Testis (tissue), 3 donors: Measurements from ENCODE around the gene ASTL. TPM values are rescaled to one million over a fixed set of nuclear protein-coding genes. Genes with fewer than 3 reads are reported as not detected.
"Not testable (repeated sequence)": the region's sequence is repeated elsewhere in the genome, so short reads cannot be mapped to it uniquely, and the experiment has no call there.

ENCODE experiments used
- DNase-seq: peaks from one replicate; pipeline ENCODE4 v3.0.0-alpha.2; 2019
- H3K27ac ChIP-seq, 2 donors: fragments of 200-600 bp; sonication (generic); one replicate each; pipeline ENCODE4 v1.5.1; 2019
- H3K27me3 ChIP-seq: fragments of 200-600 bp; sonication (generic); one replicate; pipeline ENCODE4 v1.5.1; 2019
- H3K36me3 ChIP-seq: fragments of 200-600 bp; sonication (generic); one replicate; pipeline ENCODE4 v1.5.1; 2017; ENCODE audit warnings: low read depth; ENCODE audit errors: missing control alignments
- H3K4me1 ChIP-seq: fragments of 200-600 bp; sonication (generic); one replicate; pipeline ENCODE4 v1.5.1; 2019
- H3K4me3 ChIP-seq, 2 donors: fragments of 200-600 bp; sonication (generic); one replicate each; pipeline ENCODE4 v1.5.1; 2017 to 2019
- H3K9me3 ChIP-seq: fragments of 200-600 bp; sonication (generic); one replicate; pipeline ENCODE4 v1.5.1; 2017
- POLR2A ChIP-seq: fragments of 450-650 bp; IDR thresholded peaks from one replicate; pipeline ENCODE4 v1.6.1; 2017; ENCODE audit warnings: antibody characterized with exemption, mild to moderate bottlenecking, moderate library complexity
- WGBS, 2 donors: methylation state at CpG; one replicate each; pipeline ENCODE4 v1.1.5; 2018; 5-methylcytosine and 5-hydroxymethylcytosine counted together
- intact Hi-C: fragments of 100-400 bp; cut with DNase I; formaldehyde crosslinking; loops from one replicate; pipeline ENCODE4 v1.15.1; 2023; ENCODE audit warnings: low total_unique reads
- polyA plus RNA-seq: library from polyadenylated mRNA; stranded (reverse); fragments of 350-450 nt; fragmentation: Illumina TruSeq; extraction: RNeasy Lipid Tissue Mini Kit (QIAGEN cat#74804); gene quantifications from one replicate; pipeline ENCODE4 v1.2.3, GENCODE V29; 2014; ENCODE audit warnings: low read depth, low replicate concordance; ENCODE audit not compliant: insufficient read depth
- total RNA-seq, 2 donors: library from RNA; depleted of rRNA; stranded (reverse); fragments of >200 nt; gene quantifications; one replicate each; pipeline ENCODE4 v1.2.3, GENCODE V29; 2016
- TF ChIP-seq, protein P1 (sequence below), 3 experiments: fragments of 450-650 bp in 2 of 3; fragments of 200-600 bp in 1 of 3; sonication (generic) in 1 of 3; IDR thresholded peaks; one replicate each; pipeline ENCODE4 v1.5.1; 2016 to 2019; ENCODE audit warnings: antibody characterized with exemption in 3 of 3, mild to moderate bottlenecking in 2 of 3, moderate library complexity in 1 of 3

The ASTL gene
- total and polyA plus RNA-seq, 3 donors from 2014 or later: 0.58 to 1.6 (median 0.87) TPM

DNA sequence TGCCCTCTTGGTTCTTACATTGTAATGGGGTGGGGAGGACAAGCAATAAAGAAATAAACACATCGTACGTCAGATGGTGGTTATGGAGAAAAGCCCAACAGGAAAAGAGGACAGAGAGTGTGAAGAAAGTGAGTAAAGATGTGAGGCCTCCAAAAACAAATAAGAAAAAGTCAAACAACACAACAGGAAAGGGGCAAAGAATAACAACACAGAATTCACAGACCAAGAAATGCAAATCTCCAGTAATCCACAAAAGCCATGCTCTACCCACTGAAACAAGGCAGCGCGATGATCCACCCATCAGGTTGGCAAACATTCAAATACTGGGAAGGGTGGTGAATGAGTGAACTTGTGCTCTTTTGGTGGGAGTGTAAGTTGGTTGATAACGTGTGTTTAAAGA lies 23.6 kb upstream of the ASTL start:
- Histone ChIP-seq H3K9me3 (no peaks in the 10 kb centered on the region), H3K4me1 (peaks cover 14% of the 10 kb centered on the region), H3K27ac (no peak overlapping the region), H3K36me3 (no peaks in the 10 kb centered on the region), H3K27me3 (no peaks in the 10 kb centered on the region), H3K4me3 (no peak overlapping the region)
- WGBS, 2 donors: 57 to 69% methylated on average over 5 of the region's 5 CpGs
- no peak for DNase-seq
- no peak for TF ChIP-seq POLR2A
- TF ChIP-seq, protein P1, sequence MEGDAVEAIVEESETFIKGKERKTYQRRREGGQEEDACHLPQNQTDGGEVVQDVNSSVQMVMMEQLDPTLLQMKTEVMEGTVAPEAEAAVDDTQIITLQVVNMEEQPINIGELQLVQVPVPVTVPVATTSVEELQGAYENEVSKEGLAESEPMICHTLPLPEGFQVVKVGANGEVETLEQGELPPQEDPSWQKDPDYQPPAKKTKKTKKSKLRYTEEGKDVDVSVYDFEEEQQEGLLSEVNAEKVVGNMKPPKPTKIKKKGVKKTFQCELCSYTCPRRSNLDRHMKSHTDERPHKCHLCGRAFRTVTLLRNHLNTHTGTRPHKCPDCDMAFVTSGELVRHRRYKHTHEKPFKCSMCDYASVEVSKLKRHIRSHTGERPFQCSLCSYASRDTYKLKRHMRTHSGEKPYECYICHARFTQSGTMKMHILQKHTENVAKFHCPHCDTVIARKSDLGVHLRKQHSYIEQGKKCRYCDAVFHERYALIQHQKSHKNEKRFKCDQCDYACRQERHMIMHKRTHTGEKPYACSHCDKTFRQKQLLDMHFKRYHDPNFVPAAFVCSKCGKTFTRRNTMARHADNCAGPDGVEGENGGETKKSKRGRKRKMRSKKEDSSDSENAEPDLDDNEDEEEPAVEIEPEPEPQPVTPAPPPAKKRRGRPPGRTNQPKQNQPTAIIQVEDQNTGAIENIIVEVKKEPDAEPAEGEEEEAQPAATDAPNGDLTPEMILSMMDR (IDR thresholded peaks at IDR 0.05): no peak
- intact Hi-C loops: no loop called here

DNA sequence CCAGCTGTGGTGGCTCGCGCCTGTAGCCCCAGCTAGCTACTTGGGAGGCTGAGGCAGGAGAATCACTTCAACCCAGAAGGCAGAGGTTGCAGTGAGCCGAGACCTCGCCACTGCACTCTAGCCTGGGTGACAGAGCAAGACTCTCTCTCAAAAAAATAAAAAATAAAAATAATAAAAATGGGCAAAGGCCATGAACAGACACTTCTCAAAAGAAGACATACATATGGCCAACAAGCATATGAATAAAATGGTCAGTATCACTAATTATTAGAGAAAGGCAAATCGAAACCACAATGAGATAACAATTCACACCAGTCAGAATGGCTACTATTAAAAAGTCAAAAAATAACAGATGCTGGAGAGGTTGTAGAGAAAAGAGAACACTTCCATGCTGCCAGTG lies 22.1 kb upstream of the ASTL start:
- H3K9me3 ChIP-seq, H3K36me3 ChIP-seq, H3K4me3 ChIP-seq, DNase-seq, intact Hi-C loops, H3K27me3 ChIP-seq, H3K27ac ChIP-seq: not testable (repeated sequence)
- WGBS, 2 donors: 90 to 95% methylated on average over 5 of the region's 5 CpGs
- H3K4me1 ChIP-seq: peaks cover 14% of the 10 kb centered on the region

DNA sequence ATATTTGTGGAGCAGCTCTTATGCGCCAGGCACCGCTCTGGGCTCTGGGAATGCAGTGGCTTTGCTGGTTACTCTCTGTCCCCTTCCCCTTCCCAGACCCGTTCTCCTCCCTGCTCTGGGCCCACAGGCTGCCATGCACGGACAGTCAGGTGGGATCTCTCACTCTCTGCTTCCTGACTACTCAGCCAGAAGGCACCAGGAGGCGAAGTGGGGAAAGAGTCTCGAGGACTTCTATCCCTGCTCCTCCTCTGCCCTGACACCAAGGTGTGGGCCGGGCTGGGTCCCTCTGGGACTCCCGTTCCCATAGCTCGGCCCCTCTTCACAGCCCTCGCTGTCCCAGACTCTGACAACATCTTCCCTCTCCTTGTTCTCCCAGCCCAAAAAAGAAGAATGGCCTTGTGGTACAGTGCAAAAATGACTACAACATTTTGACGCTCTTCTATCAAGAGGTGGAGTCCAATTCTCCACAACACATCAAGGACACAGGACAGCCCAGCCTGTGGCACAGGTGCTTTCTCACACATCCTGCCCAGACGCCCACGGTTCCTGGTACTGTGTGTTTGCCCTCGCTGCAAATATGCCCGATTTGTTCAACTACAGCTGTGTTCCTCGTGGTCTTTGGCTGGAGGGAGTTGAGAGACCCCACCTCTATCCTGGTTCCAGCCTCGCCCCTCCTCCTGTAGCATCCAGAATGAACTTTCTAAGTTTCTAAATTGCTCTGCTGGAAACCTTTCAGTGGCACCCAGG lies 21.0 kb upstream of the ASTL start:
- H3K27ac ChIP-seq: no peak overlapping the region
- H3K4me1 ChIP-seq: peaks cover 14% of the 10 kb centered on the region
- intact Hi-C loops: no loop called here
- H3K36me3 ChIP-seq: no peaks in the 10 kb centered on the region
- H3K4me3 ChIP-seq: no peak overlapping the region
- no peaks in the 10 kb centered on the region for H3K27me3 ChIP-seq
- TF ChIP-seq POLR2A: no peak
- TF ChIP-seq, protein P1 (IDR thresholded peaks at IDR 0.05): no peak
- WGBS, 2 donors: 85 to 88% methylated on average over 17 of the region's 17 CpGs
- no peak for DNase-seq
- no peaks in the 10 kb centered on the region for H3K9me3 ChIP-seq

DNA sequence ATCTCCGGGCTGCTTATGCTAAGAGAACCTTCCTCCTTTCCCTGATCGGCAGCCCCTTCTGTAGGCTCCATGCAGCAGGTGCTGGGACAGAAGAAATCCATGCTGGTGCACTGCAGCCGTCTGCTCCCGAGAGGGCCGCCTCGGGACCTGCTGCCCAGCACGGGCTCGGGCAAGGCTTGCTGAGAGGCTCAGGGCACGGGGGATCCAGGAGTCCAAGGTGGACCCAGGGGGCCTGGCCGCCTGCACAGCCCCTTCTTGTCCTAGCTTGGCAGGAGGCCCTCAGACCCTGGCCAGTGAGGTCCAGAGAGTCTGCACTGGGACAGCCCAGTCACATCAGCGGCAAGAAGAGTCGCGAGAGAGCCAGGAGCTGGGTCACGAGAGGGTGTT lies 20.2 kb upstream of the ASTL start:
- Histone ChIP-seq H3K4me3 (no peak overlapping the region), H3K9me3 (no peaks in the 10 kb centered on the region), H3K27me3 (no peaks in the 10 kb centered on the region), H3K36me3 (no peaks in the 10 kb centered on the region), H3K4me1 (peaks cover 6% of the 10 kb centered on the region), H3K27ac (no peak overlapping the region)
- 58 to 87% methylated on average over 2 to 9 of the region's 14 CpGs for WGBS, 2 donors
- TF ChIP-seq, protein P1 (IDR thresholded peaks at IDR 0.05): no peak
- TF ChIP-seq POLR2A: no peak
- no peak for DNase-seq
- intact Hi-C loops: no loop called here

DNA sequence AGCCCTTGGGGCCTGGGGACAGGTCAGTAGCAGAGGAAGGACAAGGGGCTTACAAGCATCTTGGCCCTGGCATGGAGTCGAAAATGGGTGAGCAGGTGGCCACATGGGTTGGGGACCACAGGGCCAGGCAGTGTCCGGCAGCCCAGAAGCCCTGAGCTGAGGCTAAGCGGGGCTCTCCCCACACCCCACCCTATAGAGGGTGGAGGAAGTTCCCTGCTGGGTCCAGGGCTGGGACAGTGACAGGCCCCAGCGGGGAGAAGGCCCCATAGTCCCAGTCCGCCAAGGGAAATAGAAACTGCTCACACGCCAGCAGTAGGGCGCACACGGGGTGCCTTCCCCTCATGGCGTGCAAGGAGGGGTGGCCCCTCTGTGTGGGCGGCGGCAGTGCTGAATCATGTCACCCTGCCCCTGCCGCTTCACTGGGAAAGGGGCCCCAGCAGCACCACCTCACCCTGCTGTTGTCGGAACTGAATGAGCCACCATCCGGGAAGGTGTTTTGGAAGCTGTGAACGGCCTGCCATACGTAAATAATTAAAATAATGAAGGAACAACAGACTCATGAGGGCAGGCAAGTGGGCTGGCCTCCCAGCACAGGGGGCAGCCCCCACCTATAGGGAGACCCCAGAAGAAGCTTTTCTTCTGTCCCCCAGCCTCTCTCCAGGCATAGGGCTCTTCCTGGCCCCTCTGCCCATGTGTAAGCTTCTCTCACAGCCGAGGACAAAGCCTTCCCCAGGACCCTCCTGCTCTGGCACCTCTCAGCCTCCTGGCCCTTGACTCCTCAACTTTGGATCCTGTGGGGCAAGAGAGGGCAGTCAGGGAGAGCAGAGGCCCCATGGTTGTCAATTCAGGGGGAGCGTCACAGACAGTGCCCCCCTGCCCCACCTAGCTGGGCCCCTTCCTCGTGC lies 19.6 kb upstream of the ASTL start:
- intact Hi-C loops: no loop called here
- no peak for DNase-seq
- TF ChIP-seq, protein P1 (IDR thresholded peaks at IDR 0.05): no peak
- no peak for TF ChIP-seq POLR2A
- Histone ChIP-seq H3K4me1 (no peaks in the 10 kb centered on the region), H3K4me3 (no peak overlapping the region), H3K36me3 (no peaks in the 10 kb centered on the region), H3K27me3 (no peaks in the 10 kb centered on the region), H3K9me3 (no peaks in the 10 kb centered on the region), H3K27ac (no peak overlapping the region)
- 89 to 94% methylated on average over 8 to 19 of the region's 19 CpGs for WGBS, 2 donors
